Testis (tissue), 3 donors: ENCODE measurements around the gene ATF7. TPM values are rescaled to one million over a fixed set of nuclear protein-coding genes. Genes with fewer than 3 reads are reported as not detected.
"Not testable (repeated sequence)": the region's sequence is repeated elsewhere in the genome, so short reads cannot be mapped to it uniquely, and the experiment has no call there.

Experiments
- DNase-seq: peaks from one replicate; pipeline ENCODE4 v3.0.0-alpha.2; 2019
- H3K27ac ChIP-seq, 2 donors: fragments of 200-600 bp; sonication (generic); one replicate each; pipeline ENCODE4 v1.5.1; 2019
- H3K27me3 ChIP-seq: fragments of 200-600 bp; sonication (generic); one replicate; pipeline ENCODE4 v1.5.1; 2019
- H3K36me3 ChIP-seq: fragments of 200-600 bp; sonication (generic); one replicate; pipeline ENCODE4 v1.5.1; 2017; ENCODE audit warnings: low read depth; ENCODE audit errors: missing control alignments
- H3K4me1 ChIP-seq: fragments of 200-600 bp; sonication (generic); one replicate; pipeline ENCODE4 v1.5.1; 2019
- H3K4me3 ChIP-seq, 2 donors: fragments of 200-600 bp; sonication (generic); one replicate each; pipeline ENCODE4 v1.5.1; 2017 to 2019
- H3K9me3 ChIP-seq: fragments of 200-600 bp; sonication (generic); one replicate; pipeline ENCODE4 v1.5.1; 2017
- POLR2A ChIP-seq: fragments of 450-650 bp; IDR thresholded peaks from one replicate; pipeline ENCODE4 v1.6.1; 2017; ENCODE audit warnings: antibody characterized with exemption, mild to moderate bottlenecking, moderate library complexity
- WGBS, 2 donors: methylation state at CpG; one replicate each; pipeline ENCODE4 v1.1.5; 2018; 5-methylcytosine and 5-hydroxymethylcytosine counted together
- intact Hi-C: fragments of 100-400 bp; cut with DNase I; formaldehyde crosslinking; loops from one replicate; pipeline ENCODE4 v1.15.1; 2023; ENCODE audit warnings: low total_unique reads
- polyA plus RNA-seq: library from polyadenylated mRNA; stranded (reverse); fragments of 350-450 nt; fragmentation: Illumina TruSeq; extraction: RNeasy Lipid Tissue Mini Kit (QIAGEN cat#74804); gene quantifications from one replicate; pipeline ENCODE4 v1.2.3, GENCODE V29; 2014; ENCODE audit warnings: low read depth, low replicate concordance; ENCODE audit not compliant: insufficient read depth
- total RNA-seq, 2 donors: library from RNA; depleted of rRNA; stranded (reverse); fragments of >200 nt; gene quantifications; one replicate each; pipeline ENCODE4 v1.2.3, GENCODE V29; 2016
- TF ChIP-seq, protein P1 (sequence below), 3 experiments: fragments of 450-650 bp in 2 of 3; fragments of 200-600 bp in 1 of 3; sonication (generic) in 1 of 3; IDR thresholded peaks; one replicate each; pipeline ENCODE4 v1.5.1; 2016 to 2019; ENCODE audit warnings: antibody characterized with exemption in 3 of 3, mild to moderate bottlenecking in 2 of 3, moderate library complexity in 1 of 3

Gene ATF7
- total and polyA plus RNA-seq, 3 donors from 2014 or later: 31.6 to 59.8 (median 55.1) TPM

GRCh38 chr12:53659011-53659551 lies 32.9 kb upstream of the ATF7 start:
- peak overlapping the region; percentile 79 to 90 for H3K27ac ChIP-seq
- H3K4me1 ChIP-seq: peaks cover 27% of the 10 kb centered on the region
- 31 to 32% methylated on average over 3 of the region's 3 CpGs for WGBS, 2 donors
- H3K4me3 ChIP-seq: no peak overlapping the region
- peak; percentile 77 for DNase-seq
- no peaks in the 10 kb centered on the region for H3K36me3 ChIP-seq
- H3K27me3 ChIP-seq: no peaks in the 10 kb centered on the region
- no peaks in the 10 kb centered on the region for H3K9me3 ChIP-seq
- intact Hi-C loops: no loop called here
- TF ChIP-seq, protein P1, sequence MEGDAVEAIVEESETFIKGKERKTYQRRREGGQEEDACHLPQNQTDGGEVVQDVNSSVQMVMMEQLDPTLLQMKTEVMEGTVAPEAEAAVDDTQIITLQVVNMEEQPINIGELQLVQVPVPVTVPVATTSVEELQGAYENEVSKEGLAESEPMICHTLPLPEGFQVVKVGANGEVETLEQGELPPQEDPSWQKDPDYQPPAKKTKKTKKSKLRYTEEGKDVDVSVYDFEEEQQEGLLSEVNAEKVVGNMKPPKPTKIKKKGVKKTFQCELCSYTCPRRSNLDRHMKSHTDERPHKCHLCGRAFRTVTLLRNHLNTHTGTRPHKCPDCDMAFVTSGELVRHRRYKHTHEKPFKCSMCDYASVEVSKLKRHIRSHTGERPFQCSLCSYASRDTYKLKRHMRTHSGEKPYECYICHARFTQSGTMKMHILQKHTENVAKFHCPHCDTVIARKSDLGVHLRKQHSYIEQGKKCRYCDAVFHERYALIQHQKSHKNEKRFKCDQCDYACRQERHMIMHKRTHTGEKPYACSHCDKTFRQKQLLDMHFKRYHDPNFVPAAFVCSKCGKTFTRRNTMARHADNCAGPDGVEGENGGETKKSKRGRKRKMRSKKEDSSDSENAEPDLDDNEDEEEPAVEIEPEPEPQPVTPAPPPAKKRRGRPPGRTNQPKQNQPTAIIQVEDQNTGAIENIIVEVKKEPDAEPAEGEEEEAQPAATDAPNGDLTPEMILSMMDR (IDR thresholded peaks at IDR 0.05): no peak
- no peak for TF ChIP-seq POLR2A

- Histone ChIP-seq H3K4me3 (no peak overlapping the region), H3K27me3 (no peaks in the 10 kb centered on the region), H3K36me3 (no peaks in the 10 kb centered on the region), H3K27ac (peak overlapping the region in 1 of 2 donors; percentile 90), H3K4me1 (peaks cover 27% of the 10 kb centered on the region), H3K9me3 (no peaks in the 10 kb centered on the region)
- TF ChIP-seq POLR2A: no peak
- TF ChIP-seq, protein P1 (IDR thresholded peaks at IDR 0.05): no peak
- WGBS, 2 donors: 87 to 98% methylated on average over 4 of the region's 4 CpGs
- DNase-seq: no peak
- intact Hi-C loops: no loop called here
Observed at GRCh38 chr12:53657041-53657440, 30.9 kb upstream of the ATF7 start.

DNA sequence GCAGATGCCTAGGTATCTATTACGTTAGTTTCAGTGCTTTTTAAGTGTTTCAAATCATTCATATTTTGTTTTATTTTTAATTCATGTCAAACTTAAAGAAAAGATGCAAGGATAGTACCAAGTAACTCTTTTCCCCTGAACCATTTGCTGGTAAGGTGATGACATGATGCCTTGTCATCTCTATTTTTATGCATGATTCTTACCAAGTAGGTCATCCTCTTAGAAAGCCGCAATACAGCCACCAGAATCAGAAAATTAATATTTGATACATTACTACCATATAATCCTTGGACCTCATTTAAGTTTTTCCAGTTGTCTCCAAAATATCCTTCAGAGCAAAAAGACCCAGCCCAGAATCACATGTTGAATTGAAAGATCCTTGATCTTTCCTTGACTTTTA lies 27.4 kb upstream of the ATF7 start:
- Histone ChIP-seq H3K27me3 (no peaks in the 10 kb centered on the region), H3K36me3 (no peaks in the 10 kb centered on the region), H3K4me1 (peaks cover 14% of the 10 kb centered on the region), H3K9me3 (no peaks in the 10 kb centered on the region), H3K4me3 (no peak overlapping the region), H3K27ac (no peak overlapping the region)
- DNase-seq: no peak
- WGBS, 2 donors: 87 to 88% methylated on average over 2 of the region's 2 CpGs
- intact Hi-C loops: no loop called here
- TF ChIP-seq, protein P1 (IDR thresholded peaks at IDR 0.05): no peak
- TF ChIP-seq POLR2A: no peak

- no peak for DNase-seq
- TF ChIP-seq, protein P1 (IDR thresholded peaks at IDR 0.05): no peak
- TF ChIP-seq POLR2A: no peak
Observed at GRCh38 chr12:53652366-53652765, 26.2 kb upstream of the ATF7 start.

GRCh38 chr12:53651737-53652136 lies 25.6 kb upstream of the ATF7 start:
- no peak for DNase-seq
- no peak overlapping the region for H3K4me3 ChIP-seq
- no peaks in the 10 kb centered on the region for H3K4me1 ChIP-seq
- intact Hi-C loops: no loop called here
- 84 to 86% methylated on average over 1 of the region's 1 CpG for WGBS, 2 donors
- H3K36me3 ChIP-seq: no peaks in the 10 kb centered on the region
- no peaks in the 10 kb centered on the region for H3K9me3 ChIP-seq
- no peak overlapping the region for H3K27ac ChIP-seq
- TF ChIP-seq POLR2A: no peak
- TF ChIP-seq, protein P1 (IDR thresholded peaks at IDR 0.05): no peak
- H3K27me3 ChIP-seq: no peaks in the 10 kb centered on the region

More at GRCh38 chr12:53652366-53652765, 26.2 kb upstream of the ATF7 start:
- H3K27ac ChIP-seq: no peak overlapping the region
- no peaks in the 10 kb centered on the region for H3K36me3 ChIP-seq
- no peak overlapping the region for H3K4me3 ChIP-seq
- WGBS, 2 donors: 85% methylated on average over 1 of the region's 1 CpG
- H3K27me3 ChIP-seq: no peaks in the 10 kb centered on the region
- no peaks in the 10 kb centered on the region for H3K9me3 ChIP-seq
- intact Hi-C loops: no loop called here
- H3K4me1 ChIP-seq: peaks cover 2% of the 10 kb centered on the region

DNA sequence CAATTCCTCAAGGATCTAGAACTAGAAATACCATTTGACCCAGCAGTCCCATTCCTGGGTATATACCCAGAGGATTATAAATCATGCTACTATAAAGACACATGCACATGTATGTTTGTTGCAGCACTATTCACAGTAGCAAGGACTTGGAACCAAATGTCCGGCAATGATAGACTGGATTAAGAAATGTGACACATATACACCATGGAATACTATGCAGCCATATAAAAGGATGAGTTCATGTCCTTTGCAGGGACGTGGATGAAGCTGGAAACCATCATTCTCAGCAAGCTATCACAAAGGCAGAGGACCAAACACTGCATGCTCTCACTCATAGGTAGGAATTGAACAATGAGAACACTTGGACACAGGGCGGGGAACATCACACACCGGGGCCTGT lies 20.1 kb upstream of the ATF7 start:
- H3K36me3 ChIP-seq, H3K27ac ChIP-seq, H3K4me3 ChIP-seq, intact Hi-C loops, H3K27me3 ChIP-seq, H3K4me1 ChIP-seq, H3K9me3 ChIP-seq, DNase-seq: not testable (repeated sequence)
- 81 to 85% methylated on average over 4 of the region's 4 CpGs for WGBS, 2 donors
